Measurements from ENCODE around the gene LIMCH1. TPM values are rescaled to one million over a fixed set of nuclear protein-coding genes. Genes with fewer than 3 reads are reported as not detected.

The LIMCH1 gene
- total RNA-seq, 1 donor from 2014 or later = 6.8 TPM

DNA sequence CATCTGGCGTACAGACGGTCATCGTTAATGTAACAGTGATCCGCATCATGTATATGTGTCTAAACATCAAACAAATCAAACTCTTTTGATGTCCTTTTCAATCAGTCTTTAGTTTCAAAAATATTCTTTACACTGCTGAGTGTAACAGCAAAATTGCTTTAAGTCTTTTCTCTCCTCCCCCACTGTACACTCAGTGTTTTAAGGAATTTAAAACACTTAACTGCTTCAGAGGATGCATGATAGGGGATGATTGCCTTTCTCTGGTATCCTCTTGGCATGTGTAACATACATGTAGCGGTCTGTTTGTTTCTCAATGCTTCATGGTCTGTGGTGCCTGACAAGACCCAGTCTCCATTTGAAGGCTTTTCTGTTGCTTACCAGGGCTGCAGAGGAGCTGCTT, 41.6 kb downstream of the LIMCH1 start:
- DNase-seq (ENCODE audit: low read depth) (no peak), FAIRE-seq (no peak)
- no peaks in the 10 kb centered on the region for H3K27me3 ChIP-seq (ENCODE audit: control insufficient read depth, insufficient read depth, low read length)
- TF ChIP-seq, protein P1, sequence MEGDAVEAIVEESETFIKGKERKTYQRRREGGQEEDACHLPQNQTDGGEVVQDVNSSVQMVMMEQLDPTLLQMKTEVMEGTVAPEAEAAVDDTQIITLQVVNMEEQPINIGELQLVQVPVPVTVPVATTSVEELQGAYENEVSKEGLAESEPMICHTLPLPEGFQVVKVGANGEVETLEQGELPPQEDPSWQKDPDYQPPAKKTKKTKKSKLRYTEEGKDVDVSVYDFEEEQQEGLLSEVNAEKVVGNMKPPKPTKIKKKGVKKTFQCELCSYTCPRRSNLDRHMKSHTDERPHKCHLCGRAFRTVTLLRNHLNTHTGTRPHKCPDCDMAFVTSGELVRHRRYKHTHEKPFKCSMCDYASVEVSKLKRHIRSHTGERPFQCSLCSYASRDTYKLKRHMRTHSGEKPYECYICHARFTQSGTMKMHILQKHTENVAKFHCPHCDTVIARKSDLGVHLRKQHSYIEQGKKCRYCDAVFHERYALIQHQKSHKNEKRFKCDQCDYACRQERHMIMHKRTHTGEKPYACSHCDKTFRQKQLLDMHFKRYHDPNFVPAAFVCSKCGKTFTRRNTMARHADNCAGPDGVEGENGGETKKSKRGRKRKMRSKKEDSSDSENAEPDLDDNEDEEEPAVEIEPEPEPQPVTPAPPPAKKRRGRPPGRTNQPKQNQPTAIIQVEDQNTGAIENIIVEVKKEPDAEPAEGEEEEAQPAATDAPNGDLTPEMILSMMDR (IDR thresholded peaks at IDR 0.05; ENCODE audit: insufficient read depth, low read length, severe bottlenecking) = no peak
- H3K36me3 ChIP-seq (ENCODE audit: control insufficient read depth, insufficient read depth, low read length) = no peaks in the 10 kb centered on the region
- H3K4me3 ChIP-seq (ENCODE audit: low read depth, low read length) = no peak overlapping the region

DNA sequence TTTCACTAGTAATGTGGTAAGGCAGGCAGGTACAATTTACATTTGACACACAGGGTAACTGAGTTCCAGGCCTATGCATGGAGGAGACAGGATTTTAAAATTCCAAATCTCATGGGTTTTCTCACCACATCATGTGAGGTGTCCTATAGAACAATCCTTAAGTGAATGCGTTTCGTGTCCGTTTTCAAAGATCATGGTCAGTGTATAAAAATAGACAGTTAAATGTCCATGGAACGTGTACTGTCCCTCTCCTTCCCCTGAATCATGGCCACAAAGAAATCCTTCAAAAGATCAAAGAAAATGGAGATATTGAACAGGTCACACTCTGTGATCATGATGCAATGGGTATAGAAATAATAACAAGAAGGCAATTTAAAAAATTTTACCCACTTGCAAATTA, 42.0 kb downstream of the LIMCH1 start:
- DNase-seq (ENCODE audit: low read depth) = no peak
- H3K4me3 ChIP-seq (ENCODE audit: low read depth, low read length) = no peak overlapping the region

DNA sequence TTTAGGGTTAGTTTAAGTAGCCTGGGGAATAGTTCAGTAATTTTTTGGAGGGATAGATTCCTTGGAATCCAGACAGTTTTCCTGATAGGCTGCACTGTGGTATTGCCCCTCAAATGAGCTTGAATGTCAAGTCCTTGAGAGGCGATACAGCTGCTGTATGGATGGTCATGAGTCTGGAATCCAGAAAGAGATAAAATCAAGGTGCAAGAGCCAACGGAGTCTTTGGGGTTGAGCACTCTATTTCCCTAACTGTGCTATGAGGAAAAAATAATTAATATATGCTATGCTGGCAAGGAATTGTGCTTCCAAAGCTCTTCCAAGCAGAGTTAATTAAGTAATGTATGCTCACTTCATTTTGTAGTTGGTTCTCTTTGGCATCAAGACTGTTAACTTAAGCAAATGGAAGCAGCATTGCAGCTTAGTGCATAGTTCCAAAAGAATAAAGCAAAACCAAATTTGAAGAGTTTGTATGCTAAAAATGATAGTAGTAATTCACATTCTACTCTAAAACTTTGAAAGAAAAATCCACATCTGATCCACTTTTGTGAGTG, 48.8 kb downstream of the LIMCH1 start:
- Histone ChIP-seq H3K4me3 (ENCODE audit: low read depth, low read length) (no peak overlapping the region), H3K27me3 (ENCODE audit: control insufficient read depth, insufficient read depth, low read length) (no peaks in the 10 kb centered on the region), H3K36me3 (ENCODE audit: control insufficient read depth, insufficient read depth, low read length) (no peaks in the 10 kb centered on the region)
- DNase-seq (ENCODE audit: low read depth) = no peak
- no peak for FAIRE-seq
- TF ChIP-seq, protein P1 (IDR thresholded peaks at IDR 0.05; ENCODE audit: insufficient read depth, low read length, severe bottlenecking) = no peak

More for the DNA sequence above, 42.0 kb downstream of the LIMCH1 start:
- Histone ChIP-seq H3K36me3 (ENCODE audit: control insufficient read depth, insufficient read depth, low read length) (no peaks in the 10 kb centered on the region), H3K27me3 (ENCODE audit: control insufficient read depth, insufficient read depth, low read length) (no peaks in the 10 kb centered on the region)
- no peak for FAIRE-seq
- TF ChIP-seq, protein P1 (IDR thresholded peaks at IDR 0.05; ENCODE audit: insufficient read depth, low read length, severe bottlenecking) = no peak

DNA sequence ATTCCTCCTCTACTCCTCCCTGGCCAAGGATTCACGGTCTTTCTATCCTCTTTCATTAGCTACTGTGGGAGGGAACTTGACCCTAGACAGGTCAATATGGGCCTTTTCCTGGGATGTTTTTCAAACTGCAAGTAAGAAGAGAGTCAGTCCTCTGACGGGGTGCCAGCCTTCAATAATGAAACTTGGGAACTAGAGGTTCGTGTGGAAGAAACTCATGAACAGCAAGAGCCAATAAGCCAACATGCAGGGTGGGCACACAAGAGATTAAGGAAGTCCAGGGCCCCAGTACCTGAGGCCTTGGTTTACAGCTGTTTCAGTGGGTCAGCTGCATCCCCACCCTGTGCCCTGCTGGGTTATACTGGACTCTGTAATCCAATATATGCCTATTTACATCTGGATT, 49.3 kb downstream of the LIMCH1 start:
- H3K36me3 ChIP-seq (ENCODE audit: control insufficient read depth, insufficient read depth, low read length) = no peaks in the 10 kb centered on the region
- TF ChIP-seq, protein P1 (IDR thresholded peaks at IDR 0.05; ENCODE audit: insufficient read depth, low read length, severe bottlenecking) = no peak
- FAIRE-seq = no peak
- H3K4me3 ChIP-seq (ENCODE audit: low read depth, low read length) = no peak overlapping the region
- DNase-seq (ENCODE audit: low read depth) = no peak
- H3K27me3 ChIP-seq (ENCODE audit: control insufficient read depth, insufficient read depth, low read length) = no peaks in the 10 kb centered on the region

DNA sequence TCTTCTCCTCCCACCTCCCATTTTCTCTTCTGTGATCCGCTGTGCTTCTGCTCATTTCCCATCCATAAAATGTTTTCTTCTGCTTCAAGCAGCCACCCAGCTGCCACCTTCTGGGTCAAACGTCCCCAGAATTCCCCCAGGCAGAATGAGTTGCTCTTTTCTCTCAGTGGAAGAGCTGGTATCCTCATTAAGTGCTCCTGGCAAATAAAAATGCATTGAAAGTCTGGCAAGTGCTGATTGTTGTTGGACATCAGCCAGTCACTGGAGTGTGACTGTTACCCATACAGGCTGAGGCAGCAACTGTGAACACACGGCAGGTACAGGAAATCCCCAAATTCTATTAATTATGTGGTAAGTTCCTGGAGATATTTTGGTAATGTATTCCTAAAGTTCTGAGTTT, 52.6 kb downstream of the LIMCH1 start:
- no peak for FAIRE-seq
- peaks cover 3% of the 10 kb centered on the region for H3K27me3 ChIP-seq (ENCODE audit: control insufficient read depth, insufficient read depth, low read length)
- H3K36me3 ChIP-seq (ENCODE audit: control insufficient read depth, insufficient read depth, low read length) = no peaks in the 10 kb centered on the region
- TF ChIP-seq, protein P1 (IDR thresholded peaks at IDR 0.05; ENCODE audit: insufficient read depth, low read length, severe bottlenecking) = no peak
- DNase-seq (ENCODE audit: low read depth) = peak; percentile 45
- H3K4me3 ChIP-seq (ENCODE audit: low read depth, low read length) = no peak overlapping the region

DNA sequence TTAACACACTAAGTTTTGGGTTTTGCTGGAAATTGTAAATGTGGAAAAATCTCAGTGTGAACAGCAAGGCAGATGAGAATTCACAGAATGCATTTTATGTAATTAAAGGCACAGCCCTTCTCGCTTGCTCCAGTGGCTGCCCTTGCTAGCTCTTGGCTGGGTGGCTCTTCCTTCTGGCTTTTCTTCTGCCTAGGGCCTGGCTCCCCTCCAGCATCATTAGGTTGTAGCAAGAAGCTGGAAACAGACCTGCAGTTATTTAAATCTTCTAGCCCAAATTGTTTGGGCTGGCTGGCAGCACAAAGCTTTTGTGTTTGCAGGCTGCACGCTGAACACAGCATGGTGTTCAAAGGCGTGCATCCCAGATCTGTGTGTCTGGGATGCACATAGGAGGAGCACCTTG, 56.5 kb downstream of the LIMCH1 start:
- H3K4me3 ChIP-seq (ENCODE audit: low read depth, low read length) = no peak overlapping the region
- TF ChIP-seq, protein P1 (IDR thresholded peaks at IDR 0.05; ENCODE audit: insufficient read depth, low read length, severe bottlenecking) = no peak
- H3K36me3 ChIP-seq (ENCODE audit: control insufficient read depth, insufficient read depth, low read length) = no peaks in the 10 kb centered on the region
- DNase-seq (ENCODE audit: low read depth) = no peak
- FAIRE-seq = no peak
- peaks cover 3% of the 10 kb centered on the region for H3K27me3 ChIP-seq (ENCODE audit: control insufficient read depth, insufficient read depth, low read length)

Data from bronchial epithelial cell (primary cell).